ENCODE data around the gene MRM2. TPM values are rescaled to one million over a fixed set of nuclear protein-coding genes. Genes with fewer than 3 reads are reported as not detected.

Gene MRM2
- 49.0 to 54.7 TPM (median 52.9 TPM) in 5 replicates for total RNA-seq (2022; extraction: Qiagen RNA extraction; ENCODE audit: low read depth)

DNA sequence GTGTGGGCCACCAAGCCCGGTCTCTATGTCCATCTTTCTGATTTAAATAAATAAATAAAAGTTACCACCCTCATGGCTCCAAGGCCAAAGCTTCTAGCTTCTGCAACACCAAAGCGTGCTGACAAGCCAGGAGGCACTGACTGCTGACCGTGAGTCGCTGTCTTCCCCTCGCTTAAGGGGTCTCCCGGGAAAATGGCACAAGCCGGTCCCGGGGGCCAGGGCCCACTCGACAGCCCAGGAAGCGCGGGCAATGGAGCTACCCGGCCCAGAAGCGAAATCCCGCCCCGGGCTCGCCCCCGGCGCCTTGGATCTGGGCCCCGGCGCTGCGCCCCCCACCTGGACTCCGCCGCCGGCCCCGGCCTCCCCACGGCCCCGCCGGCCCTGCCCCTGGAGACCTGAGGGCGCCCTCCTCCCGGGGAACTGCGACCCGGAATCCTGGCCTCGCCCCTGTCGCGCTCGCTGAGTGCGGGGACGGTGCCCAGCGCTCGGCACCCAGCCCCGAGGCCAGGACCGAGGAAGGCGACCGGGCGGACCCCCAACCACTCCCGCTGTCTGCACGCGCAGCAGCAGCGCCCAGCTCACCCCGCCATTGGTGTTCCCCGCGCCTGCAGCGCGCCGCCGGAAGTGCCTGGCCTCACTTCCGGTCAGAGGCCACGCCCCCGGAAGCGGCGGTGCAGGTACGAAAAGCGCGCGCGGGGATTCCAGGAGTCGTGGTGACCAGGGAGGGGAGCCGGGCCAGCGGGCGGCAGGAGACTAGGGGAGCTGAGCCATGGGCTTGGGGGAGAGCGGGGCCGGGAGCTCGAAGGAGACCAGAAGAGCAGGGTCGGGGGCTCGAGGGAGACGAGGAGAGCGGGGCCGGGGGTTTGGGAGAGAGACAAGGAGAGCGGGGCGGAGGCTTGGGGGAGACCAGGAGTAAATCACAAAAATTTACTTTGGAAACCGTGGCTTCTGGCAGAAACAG, at the start of gene MRM2, which contains the start of gene NUDT1:
TSS of gene MRM2 (minus strand) at position 626 of the 961 bp plus-strand sequence. CDS start at position 590, 36 bp downstream.
TSS of gene NUDT1 (plus strand) at position 647 of the 961 bp plus-strand sequence. CDS start 2,349 bp downstream, outside the sequence.

DNA sequence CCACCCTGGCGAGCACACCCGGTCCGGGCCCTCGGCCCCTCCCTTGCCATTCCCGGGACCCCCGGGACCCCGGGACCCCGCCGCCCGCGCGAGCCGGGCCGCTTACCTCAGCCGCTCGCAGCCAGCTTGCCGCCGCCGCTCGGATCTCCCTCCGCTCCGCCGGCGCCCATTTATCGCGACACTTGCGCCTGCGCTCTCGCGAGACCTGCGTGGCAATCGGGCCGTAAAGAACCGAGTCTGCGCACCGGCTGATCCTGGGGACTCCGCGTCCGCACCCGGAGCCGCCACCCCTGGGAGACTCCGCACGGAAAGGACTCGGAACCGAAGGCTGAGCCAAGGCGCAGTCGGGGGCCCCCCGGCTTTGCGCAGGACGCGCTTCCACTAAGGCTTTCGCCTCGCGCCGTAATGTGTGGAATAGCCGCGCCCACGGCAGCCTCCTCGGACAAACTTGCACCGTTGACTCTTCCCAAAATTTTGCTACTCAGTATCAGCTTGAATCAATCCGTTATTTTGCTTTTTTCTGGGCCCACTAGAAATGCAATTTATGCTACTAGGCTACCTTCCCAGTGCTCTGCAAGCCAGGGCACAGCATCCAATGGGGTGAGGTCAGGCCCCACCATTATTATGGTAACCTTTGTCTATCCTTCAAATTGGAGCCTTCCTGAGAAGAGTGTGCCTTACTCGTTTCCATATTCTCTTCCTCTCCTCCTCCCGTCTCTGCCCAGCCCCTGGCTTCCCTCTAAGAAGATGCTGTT, 9.1 kb downstream of the MRM2 start, which contains the start of gene MAD1L1:
TSS of gene MAD1L1 (minus strand) at position 180 of the 755 bp plus-strand sequence. CDS start 2,812 bp downstream, outside the sequence.

Other genes starting within 250 kb of the MRM2 start
- 17.5 to 27.1 TPM (median 21.8 TPM) in 5 replicates for gene MAD1L1, start 9.3 kb downstream of the MRM2 start, total RNA-seq (2022; extraction: Qiagen RNA extraction; ENCODE audit: low read depth)
- 89.6 to 111 TPM (median 102 TPM) in 5 replicates for gene NUDT1, start within 50 bp of the MRM2 start, total RNA-seq (2022; extraction: Qiagen RNA extraction; ENCODE audit: low read depth)
- gene SNX8, start 72.2 kb upstream of the MRM2 start, total RNA-seq (2022; extraction: Qiagen RNA extraction; ENCODE audit: low read depth): 41.3 to 73.4 TPM (median 55.2 TPM) in 5 replicates
- 227 to 270 TPM (median 234 TPM) in 5 replicates for gene EIF3B, start 112.6 kb upstream of the MRM2 start, total RNA-seq (2022; extraction: Qiagen RNA extraction; ENCODE audit: low read depth)
- 7.8 to 16.3 TPM (median 13.6 TPM) in 5 replicates for gene CHST12, start 161.4 kb upstream of the MRM2 start, total RNA-seq (2022; extraction: Qiagen RNA extraction; ENCODE audit: low read depth)
- not detected in 5 replicates for gene GRIFIN, start 234.2 kb upstream of the MRM2 start, total RNA-seq (2022; extraction: Qiagen RNA extraction; ENCODE audit: low read depth)

Data from A549 treated with CpdA at 1 μM for 4 hours (cell line).